Measurements from ENCODE around the gene SRBD1. TPM values are rescaled to one million over a fixed set of nuclear protein-coding genes. Genes with fewer than 3 reads are reported as not detected.

SRBD1 gene
- total RNA-seq, 1 experiment from 2014 or later = 20.6 TPM

GRCh38 chr2:45438872-45439665 lies 172.0 kb downstream of the SRBD1 start:
- no peak for ATAC-seq
- no peak overlapping the region for H2AFZ ChIP-seq (ENCODE audit: low read depth, low read length, poor library complexity, severe bottlenecking)
- H3K9me2 ChIP-seq (ENCODE audit: insufficient read depth) = no peaks in the 10 kb centered on the region
- no peak for TF ChIP-seq EZH2phosphoT487 (IDR thresholded peaks at IDR 0.05; ENCODE audit: borderline replicate concordance)
- no peak for TF ChIP-seq ZFX (IDR thresholded peaks at IDR 0.05)
- no peak for TF ChIP-seq POLR2AphosphoS5 (IDR thresholded peaks at IDR 0.05; ENCODE audit: low read depth, low read length)
- TF ChIP-seq ZBTB33 (IDR thresholded peaks at IDR 0.05; ENCODE audit: extremely low read depth, insufficient replicate concordance, low read length) = no peak
- TF ChIP-seq ATF3 (IDR thresholded peaks at IDR 0.05) = no peak
- no peak for TF ChIP-seq ZNF274 (IDR thresholded peaks at IDR 0.05; ENCODE audit: low read depth, low read length)
- POLR2A ChIA-PET = no interaction called here
- RAD21 ChIA-PET (ENCODE audit: low non-redundant PET in 1 of 2, low total read pairs in 2 of 2, uncharacterized antibody in 2 of 2, unreplicated experiment in 2 of 2) = no interaction called here
- no peak overlapping the region for H3K4me3 ChIP-seq (replicated peaks in 1 of 2; ENCODE audit: low read depth in 1 of 2, low read length in 2 of 2)
- no peaks in the 10 kb centered on the region for H3K27me3 ChIP-seq (ENCODE audit: insufficient read depth, low read length)
- intact Hi-C loops (cut with micrococcal nuclease) = no loop called here
- no peaks in the 10 kb centered on the region for H3K4me1 ChIP-seq (ENCODE audit: control insufficient read depth in 1 of 2, insufficient read depth in 2 of 2, low read length in 2 of 2)
- no peaks in the 10 kb centered on the region for H3K36me3 ChIP-seq (ENCODE audit: control insufficient read depth in 1 of 2, insufficient read depth in 2 of 2, low read length in 2 of 2)
- H3K79me2 ChIP-seq (ENCODE audit: insufficient read depth, low read length) = no peaks in the 10 kb centered on the region
- no TSS peak for BruUV-seq (replicated peaks)
- 0 out of 2 replicates have a peak, but pooled peaks cover 8% of the 10 kb centered on the region for H4K20me1 ChIP-seq (ENCODE audit: insufficient read depth)
- CTCF ChIA-PET = interaction anchor here (1.5 to 1.7 kb wide), 2 partner anchors 13 to 457 kb away, joined by 4 to 5 read pairs; no protein-coding TSS in a partner anchor
- no peak overlapping the region for H3K4me2 ChIP-seq (ENCODE audit: low read length)
- DNase-seq (ENCODE audit: low read depth, low spot score) = no peak
- no peaks in the 10 kb centered on the region for H3K9me3 ChIP-seq (ENCODE audit: control insufficient read depth in 1 of 2, insufficient read depth in 1 of 2, low read depth in 1 of 2, low read length in 2 of 2)
- no peak overlapping the region for H3K27ac ChIP-seq (ENCODE audit: low read depth, low read length)
- no peak overlapping the region for H3K9ac ChIP-seq (ENCODE audit: low read length)

Data from HCT116 (cell line).